NCI-H146 treated with DMSO at 0.1 percent for 48 hours (cell line): ENCODE data around the gene SERPINB12.

Experiments
- DNase-seq: peaks from one replicate; lab custom pipeline; 2025; ENCODE audit not compliant: unreplicated experiment; lab: John Stamatoyannopoulos, UW

SERPINB12 gene

GRCh38 chr18:63596964-63597363 is 54.8 kb downstream of the SERPINB12 start:
- DNase-seq = no peak

GRCh38 chr18:63603355-63603754 is 61.2 kb downstream of the SERPINB12 start:
- no peak for DNase-seq

- no peak for DNase-seq
Measured at GRCh38 chr18:63603772-63604171, 61.6 kb downstream of the SERPINB12 start.

GRCh38 chr18:63604791-63605567 is 62.8 kb downstream of the SERPINB12 start:
- DNase-seq = no peak

- no peak for DNase-seq
Measured at GRCh38 chr18:63606526-63606925, 64.4 kb downstream of the SERPINB12 start.

GRCh38 chr18:63613420-63613819 is 71.3 kb downstream of the SERPINB12 start:
- no peak for DNase-seq

GRCh38 chr18:63617049-63617914 is 75.1 kb downstream of the SERPINB12 start:
- DNase-seq = peak; percentile 8

GRCh38 chr18:63617915-63618234 is 75.7 kb downstream of the SERPINB12 start:
- DNase-seq = no peak
